HepG2 (cell line): ENCODE results near the gene SVOPL. TPM values are rescaled to one million over a fixed set of nuclear protein-coding genes. Genes with fewer than 3 reads are reported as not detected.
A peak's percentile ranks its signal among the peaks of the same experiment; 100 is the strongest.

Source experiments
- ATAC-seq: fragments of 200-7000 bp; cut with Tn5 transposase; 3 replicates; pipeline ENCODE4 v1.9.1; 2020; ENCODE audit warnings: mild to moderate bottlenecking, moderate library complexity
- BruUV-seq: library from RNA; stranded (reverse); fragments of 400-500 nt; replicated peaks from 2 replicates; lab custom pipeline; 2021; lab: Mats Ljungman, UMichigan
- CTCF ChIA-PET: fragments of 300-600 bp; formaldehyde crosslinking; extraction: SDS; loops from one replicate; lab custom pipeline; 2021; ENCODE audit warnings: low total read pairs, inconsistent platforms, low intra/inter-chr PET ratio; lab: Yijun Ruan, JAX
- POLR2A ChIA-PET: fragments of 350-600 bp; sonication (Branson Sonifier 250); formaldehyde crosslinking; loops from one replicate; lab custom pipeline; 2020; ENCODE audit warnings: antibody characterized with exemption, inconsistent platforms; lab: Yijun Ruan, JAX
- DNase-seq: peaks from one replicate; pipeline ENCODE4 v3.0.0-alpha.2; 2015; ENCODE audit warnings: low spot score
- FAIRE-seq: peaks from 3 replicates; lab custom pipeline; 2011; peaks lifted over from hg19 to GRCh38; lab: Jason Lieb, UNC
- H2AFZ ChIP-seq: one replicate; pipeline ENCODE4 v1.6.1; 2011; ENCODE audit warnings: low read length, inconsistent platforms
- H3K27ac ChIP-seq: fragments of 300-600 bp; 3 replicates; pipeline ENCODE4 v1.8.0; 2011; ENCODE audit warnings: mixed run types, mild to moderate bottlenecking, mixed read lengths, low read length, inconsistent platforms; ENCODE audit not compliant: insufficient read depth; ENCODE audit errors: extremely low read length
- H3K27me3 ChIP-seq, 2 experiments: fragments of 200-600 bp in 1 of 2; 2 replicates in 1 of 2; 3 replicates in 1 of 2; pipeline versions ENCODE4 v1.6.0 to v1.8.0; 2011; ENCODE audit warnings: low read length in 2 of 2, mild to moderate bottlenecking in 2 of 2, moderate library complexity in 2 of 2, inconsistent platforms in 1 of 2; ENCODE audit not compliant: insufficient read depth in 2 of 2, control insufficient read depth in 1 of 2
- H3K36me3 ChIP-seq, 2 experiments: fragments of 200-600 bp in 1 of 2; replicated peaks in 1 of 2; 2 replicates in 1 of 2; 3 replicates in 1 of 2; pipeline versions ENCODE4 v1.5.1 to v1.8.0; 2011; ENCODE audit warnings: low read length in 2 of 2, inconsistent platforms in 1 of 2; ENCODE audit not compliant: insufficient read depth in 2 of 2, control insufficient read depth in 1 of 2
- H3K4me1 ChIP-seq: 2 replicates; pipeline ENCODE4 v1.5.1; 2012; ENCODE audit warnings: low read length, inconsistent platforms; ENCODE audit not compliant: insufficient read depth
- H3K4me2 ChIP-seq: 2 replicates; pipeline ENCODE4 v1.6.0; 2011; ENCODE audit warnings: low read depth, low read length, inconsistent platforms
- H3K4me3 ChIP-seq, 3 experiments: fragments of 200-600 bp in 1 of 3; sonication (generic), shearing (Covaris generic) in 1 of 3; replicated peaks in 1 of 3; 2 replicates each; pipeline ENCODE4 v1.5.1; 2011 to 2016; ENCODE audit warnings: low read length in 3 of 3, inconsistent platforms in 2 of 3, low read depth in 2 of 3, mild to moderate bottlenecking in 2 of 3, control low read depth in 1 of 3, mixed read lengths in 1 of 3; ENCODE audit not compliant: insufficient read depth in 1 of 3
- H3K79me2 ChIP-seq: one replicate; pipeline ENCODE4 v1.6.1; 2011; ENCODE audit warnings: low read length, inconsistent platforms; ENCODE audit not compliant: insufficient read depth
- H3K9ac ChIP-seq: 2 replicates; pipeline ENCODE4 v1.6.0; 2011; ENCODE audit warnings: mild to moderate bottlenecking, low read depth, low read length, inconsistent platforms; ENCODE audit not compliant: insufficient read depth
- H3K9me3 ChIP-seq: 2 replicates; pipeline ENCODE4 v1.5.1; 2012; ENCODE audit warnings: mild to moderate bottlenecking, low read length
- H4K20me1 ChIP-seq: 2 replicates; pipeline ENCODE4 v1.6.0; 2011; ENCODE audit warnings: inconsistent platforms, mild to moderate bottlenecking, low read length, moderate library complexity; ENCODE audit not compliant: insufficient read depth
- ATF4 ChIP-seq, 2 experiments: fragments of 450-650 bp in 1 of 2; sonication (generic) in 1 of 2; formaldehyde crosslinking; IDR thresholded peaks; 2 replicates each; pipeline versions ENCODE4 v1.5.0 to v1.8.0; 2020 to 2022; ENCODE audit warnings: mild to moderate bottlenecking in 1 of 2, missing genetic modification reagents in 1 of 2
- BCL6 ChIP-seq: IDR thresholded peaks from 2 replicates; pipeline ENCODE4 v1.6.1; 2016; ENCODE audit warnings: missing genetic modification reagents, missing compliant biosample characterization
- CEBPG ChIP-seq: IDR thresholded peaks from 2 replicates; pipeline ENCODE4 v1.6.1; 2016
- FOSL2 ChIP-seq: sonication (generic); formaldehyde crosslinking; IDR thresholded peaks from 2 replicates; pipeline ENCODE4 v1.4.0; 2020; ENCODE audit warnings: missing genetic modification reagents
- FOXA3 ChIP-seq: IDR thresholded peaks from 2 replicates; pipeline ENCODE4 v1.6.1; 2016; ENCODE audit warnings: missing genetic modification reagents, missing compliant biosample characterization
- GATAD2A ChIP-seq: IDR thresholded peaks from 2 replicates; pipeline ENCODE4 v1.6.1; 2016
- JARID2 ChIP-seq: sonication (generic); formaldehyde crosslinking; IDR thresholded peaks from 2 replicates; pipeline ENCODE4 v1.8.1; 2023; ENCODE audit warnings: missing genetic modification reagents, inconsistent platforms; ENCODE audit not compliant: insufficient replicate concordance
- JUN ChIP-seq: sonication (generic); formaldehyde crosslinking; IDR thresholded peaks from 2 replicates; pipeline ENCODE4 v1.4.0; 2020; ENCODE audit warnings: mild to moderate bottlenecking, missing genetic modification reagents
- KDM1A ChIP-seq: IDR thresholded peaks from 2 replicates; pipeline ENCODE4 v1.6.1; 2016; ENCODE audit warnings: missing compliant biosample characterization
- PCBP2 ChIP-seq: fragments of 200-400 bp; formaldehyde crosslinking; optimal IDR thresholded peaks from 2 replicates; pipeline ENCODE3; 2018; ENCODE audit warnings: low read length, low read depth; ENCODE audit not compliant: poor library complexity, severe bottlenecking
- RARA ChIP-seq: IDR thresholded peaks from 2 replicates; pipeline ENCODE4 v1.6.1; 2016; ENCODE audit warnings: missing genetic modification reagents, missing compliant biosample characterization
- SOX13 ChIP-seq, 3 experiments: fragments of 450-650 bp in 1 of 3; sonication (generic) in 1 of 3; formaldehyde crosslinking in 1 of 3; IDR thresholded peaks in 2 of 3; conservative IDR thresholded peaks in 1 of 3; 2 replicates each; pipeline versions ENCODE4 v1.5.0 to v1.6.1; 2016 to 2020; ENCODE audit warnings: antibody characterized with exemption in 1 of 3, mild to moderate bottlenecking in 1 of 3, missing compliant biosample characterization in 1 of 3, missing genetic modification reagents in 1 of 3, moderate library complexity in 1 of 3
- SOX6 ChIP-seq, 2 experiments: fragments of 450-650 bp in 1 of 2; sonication (generic) in 1 of 2; formaldehyde crosslinking in 1 of 2; IDR thresholded peaks; 2 replicates each; pipeline versions ENCODE4 v1.4.0 to v1.6.1; 2017 to 2020; ENCODE audit warnings: antibody characterized with exemption in 1 of 2, mild to moderate bottlenecking in 1 of 2, missing genetic modification reagents in 1 of 2
- SYNCRIP ChIP-seq: fragments of 200-400 bp; formaldehyde crosslinking; IDR thresholded peaks from 2 replicates; pipeline ENCODE4 v1.6.1; 2018; ENCODE audit warnings: mild to moderate bottlenecking, low read depth, low read length; ENCODE audit not compliant: insufficient read depth
- ZHX1 ChIP-seq: sonication (generic); formaldehyde crosslinking; IDR thresholded peaks from 2 replicates; pipeline ENCODE4 v1.8.1; 2022; ENCODE audit warnings: low read depth, mild to moderate bottlenecking, missing genetic modification reagents
- ZMAT5 ChIP-seq: sonication (generic); formaldehyde crosslinking; IDR thresholded peaks from 2 replicates; pipeline ENCODE4 v1.5.0; 2020; ENCODE audit warnings: mild to moderate bottlenecking, low read depth, missing genetic modification reagents, borderline replicate concordance
- ZNF12 ChIP-seq: sonication (generic); formaldehyde crosslinking; IDR thresholded peaks from 2 replicates; pipeline ENCODE4 v1.5.0; 2020; ENCODE audit warnings: missing genetic modification reagents
- ZNF615 ChIP-seq: sonication (generic); formaldehyde crosslinking; IDR thresholded peaks from 2 replicates; pipeline ENCODE4 v1.5.0; 2020; ENCODE audit warnings: mild to moderate bottlenecking, missing genetic modification reagents, borderline replicate concordance
- WGBS: methylation state at CpG from one replicate; pipeline ENCODE4 v1.1.6; 2017; ENCODE audit warnings: low lambda C conversion rate; 5-methylcytosine and 5-hydroxymethylcytosine counted together
- in situ Hi-C: cut with HindIII; loops from 2 replicates; pipeline ENCODE4 v1.10.0; 2017; ENCODE audit warnings: low pct_unique_long_range_greater_than_20kb; ENCODE audit not compliant: extremely low pct_ligation_motif_present
- intact Hi-C: fragments of 100-400 bp; cut with micrococcal nuclease; formaldehyde crosslinking; loops from one replicate; pipeline ENCODE4 v1.10.0; 2022; ENCODE audit not compliant: unreplicated experiment
- polyA plus RNA-seq, 8 experiments: library from polyadenylated mRNA; depleted of rRNA in 3 of 8; stranded (reverse) in 7 of 8; unstranded in 1 of 8; fragments of >200 nt; fragmentation: Illumina TruSeq in 4 of 8; extraction: Trizol in 4 of 8; gene quantifications; 2 replicates each; pipeline versions ENCODE4 v1.2.1 to v1.2.3, GENCODE V29; 2011 to 2016; ENCODE audit warnings: low read depth in 4 of 8, missing spikeins in 1 of 8, mixed read lengths in 1 of 8; ENCODE audit not compliant: insufficient read depth in 1 of 8
- total RNA-seq, 5 experiments: library from RNA; depleted of rRNA; stranded (reverse); fragments of >200 nt; fragmentation: Illumina TruSeq; extraction: Trizol; gene quantifications; 2 replicates each; pipeline ENCODE4 v1.2.3, GENCODE V29; 2016; ENCODE audit warnings: low read depth in 1 of 5
- TF ChIP-seq, protein P1 (sequence below): sonication (generic); formaldehyde crosslinking; conservative IDR thresholded peaks from 2 replicates; pipeline ENCODE4 v1.8.0; 2022; ENCODE audit warnings: mild to moderate bottlenecking, moderate library complexity, missing genetic modification reagents

The SVOPL gene
- total and polyA plus RNA-seq, 2 of the 13 experiments (the other 11 are each of a cell fraction or from before 2014, with no cell fraction given) = not detected

GRCh38 chr7:138613630-138614029 lies 87.5 kb downstream of the SVOPL start:
- Histone ChIP-seq H3K36me3 (no peaks in the 10 kb centered on the region), H3K9me3 (no peaks in the 10 kb centered on the region), H3K4me1 (peaks cover 48% of the 10 kb centered on the region), H3K4me3 (no peak overlapping the region), H3K27me3 (no peaks in the 10 kb centered on the region), H2AFZ (no peak overlapping the region), H3K4me2 (peak overlapping the region; percentile 48), H4K20me1 (no peaks in the 10 kb centered on the region), H3K9ac (no peak overlapping the region), H3K27ac (peak overlapping the region; percentile 47), H3K79me2 (no peaks in the 10 kb centered on the region)
- ChIA-PET POLR2A (interaction anchor here (1.1 kb wide), 1 partner anchor 10 kb away, joined by 3 read pairs; no protein-coding TSS in a partner anchor), CTCF (no interaction called here)
- intact Hi-C loops (no loop called here), in situ Hi-C loops (no loop called here)
- ATAC-seq = peak; percentile 36
- no TSS peak for BruUV-seq
- DNase-seq = peak; percentile 35
- 30% methylated on average over 2 of the region's 2 CpGs for WGBS
- no peak for FAIRE-seq
- 0 out of 2 replicates have a peak, but pooled peaks have one; percentile 27 for TF ChIP-seq JUN
- TF ChIP-seq, protein P1, sequence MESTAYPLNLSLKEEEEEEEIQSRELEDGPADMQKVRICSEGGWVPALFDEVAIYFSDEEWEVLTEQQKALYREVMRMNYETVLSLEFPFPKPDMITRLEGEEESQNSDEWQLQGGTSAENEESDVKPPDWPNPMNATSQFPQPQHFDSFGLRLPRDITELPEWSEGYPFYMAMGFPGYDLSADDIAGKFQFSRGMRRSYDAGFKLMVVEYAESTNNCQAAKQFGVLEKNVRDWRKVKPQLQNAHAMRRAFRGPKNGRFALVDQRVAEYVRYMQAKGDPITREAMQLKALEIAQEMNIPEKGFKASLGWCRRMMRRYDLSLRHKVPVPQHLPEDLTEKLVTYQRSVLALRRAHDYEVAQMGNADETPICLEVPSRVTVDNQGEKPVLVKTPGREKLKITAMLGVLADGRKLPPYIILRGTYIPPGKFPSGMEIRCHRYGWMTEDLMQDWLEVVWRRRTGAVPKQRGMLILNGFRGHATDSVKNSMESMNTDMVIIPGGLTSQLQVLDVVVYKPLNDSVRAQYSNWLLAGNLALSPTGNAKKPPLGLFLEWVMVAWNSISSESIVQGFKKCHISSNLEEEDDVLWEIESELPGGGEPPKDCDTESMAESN (CRISPR knock-in tag) = peak; percentile 100
- peak; percentile 15; the same call in 1 of the 2 replicates for TF ChIP-seq GATAD2A (CRISPR knock-in tag)
- TF ChIP-seq ZNF615 (CRISPR knock-in tag) = no peak
- no peak for TF ChIP-seq JARID2 (CRISPR knock-in tag)
- peak; percentile 49; the same call in 1 of the 2 replicates for TF ChIP-seq FOSL2
- TF ChIP-seq BCL6 (CRISPR knock-in tag) = peak; percentile 76
- TF ChIP-seq ZHX1 (CRISPR knock-in tag) = no peak
- no peak for TF ChIP-seq SOX6 (IDR thresholded peaks at IDR 0.05)
- TF ChIP-seq SOX6 (CRISPR knock-in tag; IDR thresholded peaks at IDR 0.05) = peak; percentile 46; the same call in 1 of the 2 replicates
- TF ChIP-seq ATF4 (CRISPR knock-in tag; IDR thresholded peaks at IDR 0.05) = peak in 1 of 2 experiments; percentile 65; a peak in 1 of 4 replicates
- peak; percentile 55; the same call in 1 of the 2 replicates for TF ChIP-seq KDM1A (CRISPR knock-in tag)
- peak; percentile 27; the same call in 1 of the 2 replicates for TF ChIP-seq RARA (CRISPR knock-in tag)
- TF ChIP-seq SOX13 (IDR thresholded peaks at IDR 0.05) = no peak
- peak in 1 of 2 experiments; percentile 8; a peak in 1 of 4 replicates for TF ChIP-seq SOX13 (CRISPR knock-in tag; conservative IDR thresholded peaks at IDR 0.05 in 1 of 2, IDR thresholded peaks at IDR 0.05 in 1 of 2)
- TF ChIP-seq ZNF12 = no peak; the same call in 1 of the 2 replicates
- TF ChIP-seq ZMAT5 (CRISPR knock-in tag) = no peak
- no peak for TF ChIP-seq SYNCRIP
- peak; percentile 37 for TF ChIP-seq FOXA3 (CRISPR knock-in tag)
- TF ChIP-seq PCBP2 = no peak
- peak; percentile 30; the same call in 1 of the 2 replicates for TF ChIP-seq CEBPG
